GM23338 (cell line): ENCODE measurements around the gene APCDD1L. TPM values are rescaled to one million over a fixed set of nuclear protein-coding genes. Genes with fewer than 3 reads are reported as not detected.

ENCODE experiments used
- ATAC-seq: fragments of 200-7000 bp; cut with Tn5 transposase; 3 replicates; pipeline ENCODE4 v1.9.1; 2020
- DNase-seq: peaks from one replicate; pipeline ENCODE4 v3.0.0-alpha.2; 2015; ENCODE audit warnings: low spot score
- H2AFZ ChIP-seq: fragments of 200-600 bp; sonication (generic); 2 replicates; pipeline ENCODE4 v1.8.0; 2016; ENCODE audit warnings: antibody characterized with exemption, mild to moderate bottlenecking, moderate library complexity
- H3F3A ChIP-seq: fragments of 200-600 bp; sonication (generic); replicated peaks from 2 replicates; pipeline ENCODE4 v1.8.0; 2017; ENCODE audit warnings: antibody characterized with exemption, mixed run types, low read depth
- H3K27ac ChIP-seq: fragments of 200-600 bp; sonication (generic); 2 replicates; pipeline ENCODE4 v1.6.1; 2016; ENCODE audit warnings: low read depth
- H3K27me3 ChIP-seq: fragments of 200-600 bp; sonication (generic); 2 replicates; pipeline ENCODE4 v1.8.0; 2016; ENCODE audit warnings: mild to moderate bottlenecking, mixed run types, moderate library complexity; ENCODE audit not compliant: insufficient read depth
- H3K36me3 ChIP-seq: fragments of 200-600 bp; sonication (generic); 2 replicates; pipeline ENCODE4 v1.8.0; 2016; ENCODE audit warnings: mild to moderate bottlenecking; ENCODE audit not compliant: insufficient read depth
- H3K4me1 ChIP-seq: fragments of 200-600 bp; sonication (generic); 2 replicates; pipeline ENCODE4 v1.8.0; 2016; ENCODE audit warnings: mild to moderate bottlenecking, moderate library complexity; ENCODE audit not compliant: insufficient read depth
- H3K4me2 ChIP-seq: fragments of 200-600 bp; sonication (generic); 2 replicates; pipeline ENCODE4 v1.7.1; 2017; ENCODE audit warnings: mixed run types
- H3K4me3 ChIP-seq: fragments of 200-600 bp; sonication (generic); 2 replicates; pipeline ENCODE4 v1.6.1; 2016; ENCODE audit warnings: mixed run types
- H3K79me2 ChIP-seq: fragments of 200-600 bp; sonication (generic); replicated peaks from 2 replicates; pipeline ENCODE4 v1.8.0; 2017; ENCODE audit warnings: mild to moderate bottlenecking; ENCODE audit not compliant: insufficient read depth
- H3K9me2 ChIP-seq: fragments of 200-600 bp; sonication (generic); 2 replicates; pipeline ENCODE4 v1.8.0; 2017; ENCODE audit not compliant: insufficient read depth
- H4K20me1 ChIP-seq: fragments of 200-600 bp; sonication (generic); replicated peaks from 2 replicates; pipeline ENCODE4 v1.8.0; 2017; ENCODE audit warnings: mild to moderate bottlenecking; ENCODE audit not compliant: insufficient read depth
- H3K27ac Mint-ChIP-seq: 2 replicates; pipeline ENCODE4 v1.8.0; 2020; ENCODE audit warnings: inconsistent platforms, mild to moderate bottlenecking, moderate library complexity, mixed read lengths
- H3K27me3 Mint-ChIP-seq: 3 replicates; pipeline ENCODE4 v1.8.0; 2022; ENCODE audit warnings: low read depth, mild to moderate bottlenecking, moderate library complexity, mixed read lengths, inconsistent platforms; ENCODE audit not compliant: insufficient read depth, poor library complexity
- H3K36me3 Mint-ChIP-seq: 3 replicates; pipeline ENCODE4 v1.8.0; 2021; ENCODE audit warnings: low read depth, mild to moderate bottlenecking, inconsistent platforms, moderate library complexity, mixed read lengths
- H3K4me1 Mint-ChIP-seq: 3 replicates; pipeline ENCODE4 v1.8.0; 2020; ENCODE audit warnings: mild to moderate bottlenecking, inconsistent platforms, mixed read lengths
- H3K4me3 Mint-ChIP-seq: 3 replicates; pipeline ENCODE4 v1.8.0; 2021; ENCODE audit warnings: moderate library complexity, mild to moderate bottlenecking, inconsistent platforms, mixed read lengths
- H3K9me3 Mint-ChIP-seq: 3 replicates; pipeline ENCODE4 v1.8.0; 2020; ENCODE audit warnings: moderate library complexity, mild to moderate bottlenecking, inconsistent platforms, mixed read lengths
- CREB1 ChIP-seq: fragments of 250-450 bp; sonication (Bioruptor Pico); IDR thresholded peaks from 2 replicates; pipeline ENCODE4 v1.5.0; 2020; ENCODE audit warnings: low read depth, mild to moderate bottlenecking, moderate library complexity
- ETS1 ChIP-seq: IDR thresholded peaks from 2 replicates; pipeline ENCODE4 v1.6.1; 2016; ENCODE audit warnings: antibody characterized with exemption
- EZH2 ChIP-seq: fragments of 200-600 bp; sonication (generic); IDR thresholded peaks from one replicate; pipeline ENCODE4 v1.8.0; 2017; ENCODE audit warnings: antibody characterized with exemption, mild to moderate bottlenecking, low read depth; ENCODE audit not compliant: unreplicated experiment
- EZH2phosphoT487 ChIP-seq: fragments of 200-600 bp; sonication (generic); IDR thresholded peaks from one replicate; pipeline ENCODE4 v1.8.1; 2018; ENCODE audit warnings: antibody characterized with exemption; ENCODE audit not compliant: unreplicated experiment
- JUNB ChIP-seq: IDR thresholded peaks from one replicate; pipeline ENCODE4 v1.6.1; 2016; ENCODE audit warnings: antibody characterized with exemption; ENCODE audit not compliant: unreplicated experiment
- NANOG ChIP-seq: IDR thresholded peaks from 2 replicates; pipeline ENCODE4 v1.6.1; 2016; ENCODE audit warnings: antibody characterized with exemption, borderline replicate concordance
- POLR2AphosphoS5 ChIP-seq: IDR thresholded peaks from 2 replicates; pipeline ENCODE4 v1.6.1; 2016; ENCODE audit warnings: antibody characterized with exemption, low read depth
- REST ChIP-seq: IDR thresholded peaks from one replicate; pipeline ENCODE4 v1.6.1; 2018; ENCODE audit warnings: antibody characterized with exemption; ENCODE audit not compliant: unreplicated experiment
- STAT1 ChIP-seq: IDR thresholded peaks from one replicate; pipeline ENCODE4 v1.6.1; 2016; ENCODE audit warnings: antibody characterized with exemption; ENCODE audit not compliant: unreplicated experiment
- ZNF114 ChIP-seq: fragments of 250-450 bp; sonication (Bioruptor Pico); IDR thresholded peaks from 2 replicates; pipeline ENCODE4 v1.5.0; 2020; ENCODE audit warnings: mild to moderate bottlenecking, moderate library complexity
- ZNF331 ChIP-seq: fragments of 250-450 bp; sonication (Bioruptor Pico); IDR thresholded peaks from 2 replicates; pipeline ENCODE4 v1.5.0; 2020; ENCODE audit warnings: low read depth, mild to moderate bottlenecking, moderate library complexity
- polyA plus RNA-seq: library from polyadenylated mRNA; unstranded; fragments of >200 nt; fragmentation: Nextera tagmentation; extraction: Ambion mirVana; gene quantifications from 2 replicates; pipeline ENCODE4 v1.2.1, GENCODE V29; 2016
- total RNA-seq: library from RNA; depleted of rRNA; stranded (reverse); fragments of >200 nt; shearing (Covaris generic); gene quantifications from 2 replicates; pipeline ENCODE4 v1.2.3, GENCODE V29; 2014
- TF ChIP-seq, protein P1 (sequence below): fragments of 250-450 bp; sonication (Bioruptor Pico); IDR thresholded peaks from 2 replicates; pipeline ENCODE4 v1.5.0; 2020; ENCODE audit warnings: mild to moderate bottlenecking, moderate library complexity
- TF ChIP-seq, protein P2 (sequence below), 2 experiments: fragments of 200-600 bp in 1 of 2; sonication (generic) in 1 of 2; conservative IDR thresholded peaks; 2 replicates each; pipeline versions ENCODE4 v1.5.1 to v1.6.1; 2016 to 2017; ENCODE audit warnings: antibody characterized with exemption in 2 of 2, low read depth in 2 of 2, mild to moderate bottlenecking in 2 of 2, moderate library complexity in 1 of 2

The APCDD1L gene
- total and polyA plus RNA-seq, 2 experiments from 2014 or later: 1.8 to 4.6 TPM

- no peak overlapping the region for H3K27ac ChIP-seq
- TF ChIP-seq POLR2AphosphoS5 (no peak), STAT1 (no peak), ZNF114 (CRISPR knock-in tag) (no peak), NANOG (no peak), CREB1 (no peak), EZH2phosphoT487 (no peak), ZNF331 (CRISPR knock-in tag) (no peak), REST (no peak), JUNB (no peak), EZH2 (no peak), ETS1 (no peak)
- TF ChIP-seq, protein P1, sequence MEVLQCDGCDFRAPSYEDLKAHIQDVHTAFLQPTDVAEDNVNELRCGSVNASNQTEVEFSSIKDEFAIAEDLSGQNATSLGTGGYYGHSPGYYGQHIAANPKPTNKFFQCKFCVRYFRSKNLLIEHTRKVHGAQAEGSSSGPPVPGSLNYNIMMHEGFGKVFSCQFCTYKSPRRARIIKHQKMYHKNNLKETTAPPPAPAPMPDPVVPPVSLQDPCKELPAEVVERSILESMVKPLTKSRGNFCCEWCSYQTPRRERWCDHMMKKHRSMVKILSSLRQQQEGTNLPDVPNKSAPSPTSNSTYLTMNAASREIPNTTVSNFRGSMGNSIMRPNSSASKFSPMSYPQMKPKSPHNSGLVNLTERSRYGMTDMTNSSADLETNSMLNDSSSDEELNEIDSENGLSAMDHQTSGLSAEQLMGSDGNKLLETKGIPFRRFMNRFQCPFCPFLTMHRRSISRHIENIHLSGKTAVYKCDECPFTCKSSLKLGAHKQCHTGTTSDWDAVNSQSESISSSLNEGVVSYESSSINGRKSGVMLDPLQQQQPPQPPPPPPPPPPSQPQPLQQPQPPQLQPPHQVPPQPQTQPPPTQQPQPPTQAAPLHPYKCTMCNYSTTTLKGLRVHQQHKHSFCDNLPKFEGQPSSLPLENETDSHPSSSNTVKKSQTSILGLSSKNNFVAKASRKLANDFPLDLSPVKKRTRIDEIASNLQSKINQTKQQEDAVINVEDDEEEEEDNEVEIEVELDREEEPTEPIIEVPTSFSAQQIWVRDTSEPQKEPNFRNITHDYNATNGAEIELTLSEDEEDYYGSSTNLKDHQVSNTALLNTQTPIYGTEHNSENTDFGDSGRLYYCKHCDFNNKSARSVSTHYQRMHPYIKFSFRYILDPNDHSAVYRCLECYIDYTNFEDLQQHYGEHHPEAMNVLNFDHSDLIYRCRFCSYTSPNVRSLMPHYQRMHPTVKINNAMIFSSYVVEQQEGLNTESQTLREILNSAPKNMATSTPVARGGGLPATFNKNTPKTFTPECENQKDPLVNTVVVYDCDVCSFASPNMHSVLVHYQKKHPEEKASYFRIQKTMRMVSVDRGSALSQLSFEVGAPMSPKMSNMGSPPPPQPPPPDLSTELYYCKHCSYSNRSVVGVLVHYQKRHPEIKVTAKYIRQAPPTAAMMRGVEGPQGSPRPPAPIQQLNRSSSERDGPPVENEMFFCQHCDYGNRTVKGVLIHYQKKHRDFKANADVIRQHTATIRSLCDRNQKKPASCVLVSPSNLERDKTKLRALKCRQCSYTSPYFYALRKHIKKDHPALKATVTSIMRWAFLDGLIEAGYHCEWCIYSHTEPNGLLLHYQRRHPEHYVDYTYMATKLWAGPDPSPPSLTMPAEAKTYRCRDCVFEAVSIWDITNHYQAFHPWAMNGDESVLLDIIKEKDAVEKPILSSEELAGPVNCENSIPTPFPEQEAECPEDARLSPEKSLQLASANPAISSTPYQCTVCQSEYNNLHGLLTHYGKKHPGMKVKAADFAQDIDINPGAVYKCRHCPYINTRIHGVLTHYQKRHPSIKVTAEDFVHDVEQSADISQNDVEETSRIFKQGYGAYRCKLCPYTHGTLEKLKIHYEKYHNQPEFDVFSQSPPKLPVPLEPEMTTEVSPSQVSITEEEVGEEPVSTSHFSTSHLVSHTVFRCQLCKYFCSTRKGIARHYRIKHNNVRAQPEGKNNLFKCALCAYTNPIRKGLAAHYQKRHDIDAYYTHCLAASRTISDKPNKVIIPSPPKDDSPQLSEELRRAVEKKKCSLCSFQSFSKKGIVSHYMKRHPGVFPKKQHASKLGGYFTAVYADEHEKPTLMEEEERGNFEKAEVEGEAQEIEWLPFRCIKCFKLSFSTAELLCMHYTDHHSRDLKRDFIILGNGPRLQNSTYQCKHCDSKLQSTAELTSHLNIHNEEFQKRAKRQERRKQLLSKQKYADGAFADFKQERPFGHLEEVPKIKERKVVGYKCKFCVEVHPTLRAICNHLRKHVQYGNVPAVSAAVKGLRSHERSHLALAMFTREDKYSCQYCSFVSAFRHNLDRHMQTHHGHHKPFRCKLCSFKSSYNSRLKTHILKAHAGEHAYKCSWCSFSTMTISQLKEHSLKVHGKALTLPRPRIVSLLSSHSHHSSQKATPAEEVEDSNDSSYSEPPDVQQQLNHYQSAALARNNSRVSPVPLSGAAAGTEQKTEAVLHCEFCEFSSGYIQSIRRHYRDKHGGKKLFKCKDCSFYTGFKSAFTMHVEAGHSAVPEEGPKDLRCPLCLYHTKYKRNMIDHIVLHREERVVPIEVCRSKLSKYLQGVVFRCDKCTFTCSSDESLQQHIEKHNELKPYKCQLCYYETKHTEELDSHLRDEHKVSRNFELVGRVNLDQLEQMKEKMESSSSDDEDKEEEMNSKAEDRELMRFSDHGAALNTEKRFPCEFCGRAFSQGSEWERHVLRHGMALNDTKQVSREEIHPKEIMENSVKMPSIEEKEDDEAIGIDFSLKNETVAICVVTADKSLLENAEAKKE (CRISPR knock-in tag): no peak
- TF ChIP-seq, protein P2, sequence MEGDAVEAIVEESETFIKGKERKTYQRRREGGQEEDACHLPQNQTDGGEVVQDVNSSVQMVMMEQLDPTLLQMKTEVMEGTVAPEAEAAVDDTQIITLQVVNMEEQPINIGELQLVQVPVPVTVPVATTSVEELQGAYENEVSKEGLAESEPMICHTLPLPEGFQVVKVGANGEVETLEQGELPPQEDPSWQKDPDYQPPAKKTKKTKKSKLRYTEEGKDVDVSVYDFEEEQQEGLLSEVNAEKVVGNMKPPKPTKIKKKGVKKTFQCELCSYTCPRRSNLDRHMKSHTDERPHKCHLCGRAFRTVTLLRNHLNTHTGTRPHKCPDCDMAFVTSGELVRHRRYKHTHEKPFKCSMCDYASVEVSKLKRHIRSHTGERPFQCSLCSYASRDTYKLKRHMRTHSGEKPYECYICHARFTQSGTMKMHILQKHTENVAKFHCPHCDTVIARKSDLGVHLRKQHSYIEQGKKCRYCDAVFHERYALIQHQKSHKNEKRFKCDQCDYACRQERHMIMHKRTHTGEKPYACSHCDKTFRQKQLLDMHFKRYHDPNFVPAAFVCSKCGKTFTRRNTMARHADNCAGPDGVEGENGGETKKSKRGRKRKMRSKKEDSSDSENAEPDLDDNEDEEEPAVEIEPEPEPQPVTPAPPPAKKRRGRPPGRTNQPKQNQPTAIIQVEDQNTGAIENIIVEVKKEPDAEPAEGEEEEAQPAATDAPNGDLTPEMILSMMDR (conservative IDR thresholded peaks at IDR 0.05; ENCODE audit: low read depth in 2 of 2): no peak
- ATAC-seq (no peak), DNase-seq (no peak)
- no peaks in the 10 kb centered on the region for H3K27me3 ChIP-seq
- H3K4me3 Mint-ChIP-seq: no peak overlapping the region
- no peaks in the 10 kb centered on the region for H3K4me1 ChIP-seq
- H3K79me2 ChIP-seq: no peaks in the 10 kb centered on the region
- no peaks in the 10 kb centered on the region; the same call in 2 of the 3 replicates for H3K36me3 Mint-ChIP-seq
- no peaks in the 10 kb centered on the region for H3K9me2 ChIP-seq
- H3K4me2 ChIP-seq: no peak overlapping the region
- no peaks in the 10 kb centered on the region for H3K36me3 ChIP-seq
- peaks cover 7% of the 10 kb centered on the region for H3K4me1 Mint-ChIP-seq
- H3K4me3 ChIP-seq: no peak overlapping the region
- no peaks in the 10 kb centered on the region for H4K20me1 ChIP-seq
- H3K27ac Mint-ChIP-seq: no peak overlapping the region
- H3K27me3 Mint-ChIP-seq: peaks cover 9% of the 10 kb centered on the region
- H3K9me3 Mint-ChIP-seq: peaks cover 4% of the 10 kb centered on the region; the same call in 2 of the 3 replicates
- H3F3A ChIP-seq: no peaks in the 10 kb centered on the region
- no peak overlapping the region for H2AFZ ChIP-seq
These were observed 38.0 kb upstream of the APCDD1L start for GRCh38 chr20:58553166-58553696.
